ENCODE measurements around the gene PPP1R13B.

The PPP1R13B gene

DNA sequence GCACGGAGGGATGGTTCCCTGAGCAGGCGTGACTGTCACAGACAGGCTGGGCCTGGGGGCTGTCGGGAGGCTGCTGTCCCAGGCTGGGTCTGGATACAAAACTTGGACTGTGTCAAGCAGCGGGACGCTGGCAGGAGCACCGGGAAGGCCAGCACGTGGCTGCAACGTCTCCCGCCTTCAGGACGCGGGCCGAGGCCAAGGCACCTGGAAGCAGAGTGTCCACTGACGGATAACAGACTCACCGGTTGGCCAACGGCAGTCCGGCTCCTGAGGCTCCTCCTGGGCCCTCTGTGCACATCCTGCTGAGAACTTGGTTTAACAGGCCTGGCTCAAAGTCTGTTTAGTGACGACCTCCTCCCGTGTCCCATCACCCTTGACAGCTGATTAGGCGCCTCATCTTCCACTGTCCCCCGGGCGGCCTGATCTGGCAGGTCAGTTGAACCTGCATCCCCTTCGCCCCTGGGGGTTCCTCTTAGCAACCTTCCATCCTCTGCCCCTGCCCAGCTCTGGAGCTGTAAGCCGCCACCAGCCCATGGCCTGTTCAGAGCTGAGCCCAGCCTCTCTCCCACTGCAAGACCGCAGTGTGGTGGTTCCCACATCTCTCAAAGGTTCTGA, 134.6 kb downstream of the PPP1R13B start:
- peak overlapping the region in 2 of 5 donors; percentile 24 to 47 for H3K9ac ChIP-seq (ENCODE audit: low read length in 5 of 5)

DNA sequence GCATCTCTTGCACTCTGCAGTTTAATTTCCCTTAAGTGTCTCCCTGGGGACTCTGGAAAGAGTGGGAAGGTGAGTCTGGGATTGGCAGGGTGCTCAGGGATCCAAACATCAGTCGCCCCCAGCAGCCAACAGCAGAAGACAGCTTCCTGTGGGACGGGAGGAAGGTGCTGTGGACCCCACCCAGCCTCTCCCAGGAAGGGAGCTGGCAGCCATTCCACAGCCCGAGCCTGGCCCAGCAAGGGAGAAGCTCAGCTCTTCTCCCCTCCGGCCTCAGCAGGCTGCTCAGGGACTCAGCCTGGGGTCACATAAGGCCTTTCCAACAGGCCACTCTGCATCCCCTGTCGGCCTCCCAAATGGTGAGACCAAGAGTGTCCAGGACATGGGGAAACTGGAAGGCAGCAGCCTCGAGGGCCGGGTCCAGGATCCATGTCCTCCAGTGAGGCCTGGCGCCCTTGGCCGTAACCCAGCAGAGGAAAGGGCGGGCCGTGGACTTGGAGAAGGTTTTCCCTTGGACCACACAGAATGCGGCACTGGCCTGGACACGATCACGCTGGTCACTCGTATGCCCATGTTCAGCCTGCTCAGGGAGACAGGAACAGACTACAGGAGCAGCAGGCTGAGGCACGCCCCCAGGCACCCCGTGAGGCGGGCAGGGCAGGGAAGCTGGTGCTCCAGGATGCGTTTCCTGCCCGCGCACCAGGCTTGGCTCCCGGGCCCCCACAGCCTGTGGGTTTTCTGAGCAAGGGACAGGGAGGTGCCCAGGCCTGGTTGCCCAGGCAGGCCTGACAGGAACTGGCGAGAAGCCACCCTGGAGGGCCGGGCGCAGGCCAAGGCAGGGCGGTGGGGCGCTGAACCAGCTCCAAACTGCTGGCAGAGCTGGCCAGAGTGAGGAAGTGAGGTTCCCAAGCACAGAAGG, 135.6 kb downstream of the PPP1R13B start:
- H3K4me3 ChIP-seq (ENCODE audit: low read depth in 1 of 5, low read length in 5 of 5) = peak overlapping the region in 1 of 5 donors; percentile 20
- no peak overlapping the region for H3K27ac ChIP-seq (ENCODE audit: low read depth, low read length)
- H3K36me3 ChIP-seq (ENCODE audit: control insufficient read depth in 5 of 5, insufficient read depth in 5 of 5, low read length in 5 of 5) = peaks cover 0 to 16% (median 10%) of the 10 kb centered on the region in 5 donors
- peaks cover 6 to 47% (median 44%) of the 10 kb centered on the region in 5 donors for H3K4me1 ChIP-seq (ENCODE audit: control insufficient read depth in 5 of 5, insufficient read depth in 5 of 5, low read length in 5 of 5)
- H3K9me3 ChIP-seq (ENCODE audit: control insufficient read depth in 5 of 5, low read length in 5 of 5) = no peaks in the 10 kb centered on the region
- H3K27me3 ChIP-seq (ENCODE audit: control insufficient read depth in 5 of 5, insufficient read depth in 4 of 5, low read length in 5 of 5) = no peaks in the 10 kb centered on the region
- peak overlapping the region in 3 of 5 donors; percentile 24 to 63 (median 37) for H3K9ac ChIP-seq (ENCODE audit: low read length in 5 of 5)

More for the DNA sequence above, 134.6 kb downstream of the PPP1R13B start:
- Histone ChIP-seq H3K36me3 (ENCODE audit: control insufficient read depth in 5 of 5, insufficient read depth in 5 of 5, low read length in 5 of 5) (peaks cover 0 to 7% (median 4%) of the 10 kb centered on the region in 5 donors), H3K9me3 (ENCODE audit: control insufficient read depth in 5 of 5, low read length in 5 of 5) (no peaks in the 10 kb centered on the region), H3K4me1 (ENCODE audit: control insufficient read depth in 5 of 5, insufficient read depth in 5 of 5, low read length in 5 of 5) (peaks cover 11 to 56% (median 54%) of the 10 kb centered on the region in 5 donors), H3K4me3 (ENCODE audit: low read depth in 1 of 5, low read length in 5 of 5) (no peak overlapping the region), H3K27ac (ENCODE audit: low read depth, low read length) (no peak overlapping the region), H3K27me3 (ENCODE audit: control insufficient read depth in 5 of 5, insufficient read depth in 4 of 5, low read length in 5 of 5) (no peaks in the 10 kb centered on the region)

DNA sequence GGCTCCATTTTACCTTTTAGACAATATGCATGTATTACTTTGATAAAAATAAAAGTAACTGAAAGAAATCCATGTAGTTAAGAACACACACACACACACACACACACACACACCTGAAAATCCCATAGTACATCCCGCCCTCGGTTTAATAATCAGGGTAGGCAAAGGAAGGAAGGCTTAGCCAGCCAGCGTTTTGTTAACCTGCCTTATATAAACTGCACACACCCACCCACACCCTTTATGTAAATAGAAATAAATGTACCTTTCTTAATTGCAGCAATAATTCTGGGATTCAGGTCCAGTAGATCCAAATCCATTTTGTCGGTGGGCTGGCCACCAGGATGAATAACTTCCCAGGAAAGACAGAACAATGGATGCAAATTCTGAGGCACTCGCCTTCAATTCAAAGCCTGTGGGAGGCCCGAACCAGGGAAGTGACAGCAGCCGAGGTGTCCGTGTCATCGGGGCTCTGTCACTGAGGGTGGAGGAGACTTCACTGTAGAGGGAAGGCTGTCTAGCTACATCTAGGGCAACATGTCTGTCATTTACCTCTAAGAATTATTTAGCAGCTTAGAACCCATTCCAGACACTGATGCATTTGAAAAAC, 136.5 kb downstream of the PPP1R13B start:
- Histone ChIP-seq H3K27ac (ENCODE audit: low read depth, low read length) (no peak overlapping the region), H3K4me3 (ENCODE audit: low read depth in 1 of 5, low read length in 5 of 5) (no peak overlapping the region), H3K4me1 (ENCODE audit: control insufficient read depth in 5 of 5, insufficient read depth in 5 of 5, low read length in 5 of 5) (peaks cover 6 to 50% (median 42%) of the 10 kb centered on the region in 5 donors), H3K9me3 (ENCODE audit: control insufficient read depth in 5 of 5, low read length in 5 of 5) (no peaks in the 10 kb centered on the region), H3K27me3 (ENCODE audit: control insufficient read depth in 5 of 5, insufficient read depth in 4 of 5, low read length in 5 of 5) (no peaks in the 10 kb centered on the region), H3K9ac (ENCODE audit: low read length in 5 of 5) (no peak overlapping the region), H3K36me3 (ENCODE audit: control insufficient read depth in 5 of 5, insufficient read depth in 5 of 5, low read length in 5 of 5) (peaks cover 0 to 24% (median 13%) of the 10 kb centered on the region in 5 donors)

DNA sequence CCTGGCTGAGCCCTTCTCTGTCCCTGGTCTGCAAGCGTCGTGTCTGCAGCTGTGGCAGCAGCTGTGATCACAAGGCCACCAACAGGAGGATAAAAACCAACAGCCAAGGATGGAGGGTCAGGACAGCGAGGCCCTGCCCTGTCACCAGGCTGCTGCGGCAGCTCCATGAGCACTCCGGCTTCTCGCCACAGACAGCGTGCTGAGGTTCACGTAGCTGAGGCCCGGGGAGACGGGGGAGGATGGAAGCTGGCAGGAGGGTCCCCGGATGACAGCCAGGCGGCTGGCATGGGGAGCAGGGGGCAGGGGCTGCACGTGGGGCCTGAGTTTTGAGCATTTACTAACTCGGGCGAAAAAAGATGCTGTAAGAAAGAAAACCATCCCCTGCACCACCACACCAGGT, 137.6 kb downstream of the PPP1R13B start:
- Histone ChIP-seq H3K27ac (ENCODE audit: low read depth, low read length) (no peak overlapping the region), H3K36me3 (ENCODE audit: control insufficient read depth in 5 of 5, insufficient read depth in 5 of 5, low read length in 5 of 5) (peaks cover 0 to 26% (median 17%) of the 10 kb centered on the region in 5 donors), H3K9ac (ENCODE audit: low read length in 5 of 5) (no peak overlapping the region), H3K4me1 (ENCODE audit: control insufficient read depth in 5 of 5, insufficient read depth in 5 of 5, low read length in 5 of 5) (peaks cover 6 to 61% (median 44%) of the 10 kb centered on the region in 5 donors), H3K9me3 (ENCODE audit: control insufficient read depth in 5 of 5, low read length in 5 of 5) (no peaks in the 10 kb centered on the region), H3K27me3 (ENCODE audit: control insufficient read depth in 5 of 5, insufficient read depth in 4 of 5, low read length in 5 of 5) (no peaks in the 10 kb centered on the region), H3K4me3 (ENCODE audit: low read depth in 1 of 5, low read length in 5 of 5) (no peak overlapping the region)

GRCh38 chr14:103708750-103709187, 138.6 kb downstream of the PPP1R13B start:
- Histone ChIP-seq H3K27me3 (ENCODE audit: control insufficient read depth in 5 of 5, insufficient read depth in 4 of 5, low read length in 5 of 5) (no peaks in the 10 kb centered on the region), H3K9ac (ENCODE audit: low read length in 5 of 5) (no peak overlapping the region), H3K36me3 (ENCODE audit: control insufficient read depth in 5 of 5, insufficient read depth in 5 of 5, low read length in 5 of 5) (peaks cover 0 to 29% (median 19%) of the 10 kb centered on the region in 5 donors), H3K27ac (ENCODE audit: low read depth, low read length) (no peak overlapping the region), H3K9me3 (ENCODE audit: control insufficient read depth in 5 of 5, low read length in 5 of 5) (no peaks in the 10 kb centered on the region), H3K4me1 (ENCODE audit: control insufficient read depth in 5 of 5, insufficient read depth in 5 of 5, low read length in 5 of 5) (peaks cover 6 to 61% (median 36%) of the 10 kb centered on the region in 5 donors), H3K4me3 (ENCODE audit: low read depth in 1 of 5, low read length in 5 of 5) (no peak overlapping the region)

GRCh38 chr14:103707329-103708263, 139.8 kb downstream of the PPP1R13B start:
- Histone ChIP-seq H3K27ac (ENCODE audit: low read depth, low read length) (no peak overlapping the region), H3K9ac (ENCODE audit: low read length in 5 of 5) (no peak overlapping the region), H3K4me3 (ENCODE audit: low read depth in 1 of 5, low read length in 5 of 5) (no peak overlapping the region), H3K9me3 (ENCODE audit: control insufficient read depth in 5 of 5, low read length in 5 of 5) (no peaks in the 10 kb centered on the region), H3K4me1 (ENCODE audit: control insufficient read depth in 5 of 5, insufficient read depth in 5 of 5, low read length in 5 of 5) (peaks cover 6 to 63% (median 32%) of the 10 kb centered on the region in 5 donors), H3K36me3 (ENCODE audit: control insufficient read depth in 5 of 5, insufficient read depth in 5 of 5, low read length in 5 of 5) (peaks cover 0 to 41% (median 30%) of the 10 kb centered on the region in 5 donors), H3K27me3 (ENCODE audit: control insufficient read depth in 5 of 5, insufficient read depth in 4 of 5, low read length in 5 of 5) (no peaks in the 10 kb centered on the region)

DNA sequence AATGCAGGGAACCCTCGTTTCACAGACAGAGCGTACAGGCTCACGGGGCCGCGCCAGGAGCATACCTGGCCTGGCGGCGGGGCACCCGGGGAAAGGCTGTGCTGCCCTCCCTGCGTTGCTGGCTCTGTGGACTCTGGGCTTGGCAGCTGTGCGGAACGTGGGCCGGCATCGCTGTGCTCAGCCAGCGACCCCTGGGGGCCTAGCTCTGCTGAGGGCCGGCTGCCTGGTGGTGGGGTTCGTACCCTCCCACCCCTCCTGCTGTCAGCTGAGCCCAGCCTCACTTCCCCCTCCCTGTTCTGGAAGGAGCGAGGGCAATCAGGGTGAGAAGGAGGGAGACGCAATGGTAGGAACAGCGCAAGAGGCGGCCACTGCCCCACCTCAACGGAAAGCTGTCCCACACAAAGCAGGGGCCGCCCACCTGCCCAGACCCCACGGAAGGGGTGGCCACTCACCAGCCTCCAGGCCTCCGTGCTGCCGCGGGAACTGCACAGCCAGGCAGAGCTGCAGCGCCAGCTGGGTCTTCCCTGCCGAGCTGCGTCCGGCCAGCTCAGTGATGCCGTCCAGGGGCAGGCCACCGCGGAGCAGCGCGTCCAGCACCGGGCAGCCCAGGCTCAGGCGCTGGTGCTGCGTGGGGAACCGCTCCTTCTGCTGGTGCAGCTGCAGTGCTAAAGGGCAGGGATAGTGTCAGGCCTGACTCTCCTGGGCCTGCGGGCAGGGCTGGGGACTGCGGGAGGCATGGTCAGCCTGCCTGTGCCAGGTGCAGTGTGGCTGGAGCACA, 140.6 kb downstream of the PPP1R13B start:
- Histone ChIP-seq H3K9ac (ENCODE audit: low read length in 5 of 5) (no peak overlapping the region), H3K36me3 (ENCODE audit: control insufficient read depth in 5 of 5, insufficient read depth in 5 of 5, low read length in 5 of 5) (peaks cover 0 to 49% (median 39%) of the 10 kb centered on the region in 5 donors), H3K9me3 (ENCODE audit: control insufficient read depth in 5 of 5, low read length in 5 of 5) (no peaks in the 10 kb centered on the region), H3K4me3 (ENCODE audit: low read depth in 1 of 5, low read length in 5 of 5) (no peak overlapping the region), H3K27ac (ENCODE audit: low read depth, low read length) (no peak overlapping the region), H3K4me1 (ENCODE audit: control insufficient read depth in 5 of 5, insufficient read depth in 5 of 5, low read length in 5 of 5) (peaks cover 3 to 62% (median 32%) of the 10 kb centered on the region in 5 donors), H3K27me3 (ENCODE audit: control insufficient read depth in 5 of 5, insufficient read depth in 4 of 5, low read length in 5 of 5) (no peaks in the 10 kb centered on the region)

DNA sequence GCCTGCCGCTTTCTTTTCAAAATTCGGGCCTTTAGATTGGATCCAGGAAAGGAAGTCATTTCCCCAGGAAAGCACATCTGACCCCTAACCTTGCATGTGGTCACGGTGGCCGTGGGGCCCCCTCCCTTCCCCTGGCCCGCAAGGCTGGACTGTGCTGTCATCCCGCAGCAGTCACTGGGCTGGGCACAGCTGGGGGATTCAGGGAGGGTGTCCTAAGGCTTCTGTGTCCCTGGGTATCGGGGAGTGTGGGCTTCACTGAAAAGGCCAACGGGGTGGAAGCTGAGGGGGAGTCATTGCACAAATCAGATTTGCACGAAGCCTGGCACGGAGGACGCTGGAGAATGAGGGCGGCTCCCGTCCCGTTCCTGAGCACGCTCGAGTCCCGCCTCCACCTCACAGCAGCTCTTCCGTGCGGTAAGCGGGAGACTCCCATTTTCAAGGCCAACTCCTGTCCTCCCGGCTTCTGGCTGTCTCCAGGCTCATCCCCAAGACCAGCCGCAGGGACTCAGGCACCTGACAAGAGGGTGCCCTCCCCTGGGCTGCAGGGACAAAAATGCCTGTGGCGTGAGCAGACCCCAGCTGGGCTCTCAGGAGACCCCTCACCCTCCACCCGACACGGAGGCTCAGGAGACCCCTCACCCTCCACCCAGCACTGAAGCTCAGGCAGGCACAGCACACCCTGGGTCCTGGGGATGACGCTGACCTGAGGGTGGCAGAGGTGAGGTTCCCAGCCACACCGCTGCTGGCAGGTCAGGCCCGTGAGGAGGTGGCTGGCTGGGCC, 141.7 kb downstream of the PPP1R13B start:
- peaks cover 0 to 58% (median 44%) of the 10 kb centered on the region in 5 donors for H3K36me3 ChIP-seq (ENCODE audit: control insufficient read depth in 5 of 5, insufficient read depth in 5 of 5, low read length in 5 of 5)
- H3K4me3 ChIP-seq (ENCODE audit: low read depth in 1 of 5, low read length in 5 of 5) = peak overlapping the region in 3 of 5 donors; percentile 6 to 21 (median 18)
- no peaks in the 10 kb centered on the region for H3K27me3 ChIP-seq (ENCODE audit: control insufficient read depth in 5 of 5, insufficient read depth in 4 of 5, low read length in 5 of 5)
- no peaks in the 10 kb centered on the region for H3K9me3 ChIP-seq (ENCODE audit: control insufficient read depth in 5 of 5, low read length in 5 of 5)
- peaks cover 0 to 62% (median 35%) of the 10 kb centered on the region in 5 donors for H3K4me1 ChIP-seq (ENCODE audit: control insufficient read depth in 5 of 5, insufficient read depth in 5 of 5, low read length in 5 of 5)
- no peak overlapping the region for H3K9ac ChIP-seq (ENCODE audit: low read length in 5 of 5)
- H3K27ac ChIP-seq (ENCODE audit: low read depth, low read length) = peak overlapping the region; percentile 16
